Naive thymus-derived CD4-positive, alpha-beta T cell (primary cell): Measurements from ENCODE around the gene LAMP1. TPM values are rescaled to one million over a fixed set of nuclear protein-coding genes. Genes with fewer than 3 reads are reported as not detected.

Source experiments
- ATAC-seq: fragments of 150-1000 bp; cut with Tn5 transposase; 2 replicates; pipeline ENCODE4 v1.10.0; 2021; ENCODE audit warnings: mild to moderate bottlenecking, moderate library complexity
- CTCF ChIA-PET: fragments of 350-600 bp; sonication (Branson Sonifier 250); formaldehyde crosslinking; loops from one replicate; lab custom pipeline; 2021; ENCODE audit warnings: antibody characterized with exemption; lab: Charles Lee
- POLR2A ChIA-PET: fragments of 350-600 bp; sonication (Branson Sonifier 250); formaldehyde crosslinking; loops from one replicate; lab custom pipeline; 2021; ENCODE audit warnings: antibody characterized with exemption, inconsistent platforms; lab: Charles Lee
- DNase-seq, 9 donors: peaks; one replicate each; pipeline versions ENCODE4 v3.0.0 to v3.0.0-alpha.2; 2020 to 2022; ENCODE audit warnings: mixed read lengths in 1 of 9
- H3K27ac ChIP-seq: one replicate; pipeline ENCODE4 v1.7.0; 2013; ENCODE audit warnings: mild to moderate bottlenecking, low read depth, low read length, moderate library complexity
- H3K27me3 ChIP-seq, 2 donors: one replicate each; pipeline ENCODE4 v1.7.0; 2013; ENCODE audit warnings: low read length in 2 of 2, mild to moderate bottlenecking in 2 of 2, moderate library complexity in 2 of 2; ENCODE audit not compliant: control insufficient read depth in 2 of 2, insufficient read depth in 2 of 2
- H3K36me3 ChIP-seq, 3 experiments: 1 replicate in 2 of 3; 2 replicates in 1 of 3; pipeline ENCODE4 v1.7.0; 2013; ENCODE audit warnings: low read length in 3 of 3, mild to moderate bottlenecking in 3 of 3, moderate library complexity in 1 of 3; ENCODE audit not compliant: insufficient read depth in 3 of 3, control insufficient read depth in 2 of 3
- H3K4me1 ChIP-seq, 2 donors: one replicate each; pipeline ENCODE4 v1.7.0; 2013; ENCODE audit warnings: low read length in 2 of 2, mild to moderate bottlenecking in 2 of 2, moderate library complexity in 1 of 2; ENCODE audit not compliant: control insufficient read depth in 2 of 2, insufficient read depth in 2 of 2
- H3K4me3 ChIP-seq: 2 replicates; pipeline ENCODE4 v1.7.0; 2013; ENCODE audit warnings: mild to moderate bottlenecking, low read length
- H3K9me3 ChIP-seq, 3 experiments: 1 replicate in 2 of 3; 2 replicates in 1 of 3; pipeline ENCODE4 v1.7.0; 2013; ENCODE audit warnings: low read length in 3 of 3; ENCODE audit not compliant: control insufficient read depth in 2 of 3
- H3K27ac Mint-ChIP-seq, 9 donors: one replicate each; pipeline ENCODE4 v1.8.0; 2020 to 2022; ENCODE audit warnings: mixed read lengths in 9 of 9, mild to moderate bottlenecking in 8 of 9, moderate library complexity in 5 of 9, inconsistent platforms in 2 of 9
- H3K27me3 Mint-ChIP-seq, 5 donors: one replicate each; pipeline ENCODE4 v1.8.0; 2021 to 2022; ENCODE audit warnings: mixed read lengths in 5 of 5, mild to moderate bottlenecking in 1 of 5
- H3K36me3 Mint-ChIP-seq, 5 donors: one replicate each; pipeline ENCODE4 v1.8.0; 2020 to 2022; ENCODE audit warnings: mixed read lengths in 5 of 5, mild to moderate bottlenecking in 3 of 5, inconsistent platforms in 1 of 5
- H3K4me1 Mint-ChIP-seq, 7 donors: one replicate each; pipeline ENCODE4 v1.8.0; 2020 to 2022; ENCODE audit warnings: mixed read lengths in 7 of 7, mild to moderate bottlenecking in 3 of 7, inconsistent platforms in 1 of 7
- H3K4me3 Mint-ChIP-seq, 10 donors: one replicate each; pipeline ENCODE4 v1.8.0; 2020 to 2022; ENCODE audit warnings: mild to moderate bottlenecking in 10 of 10, mixed read lengths in 10 of 10, moderate library complexity in 6 of 10, inconsistent platforms in 2 of 10
- H3K9me3 Mint-ChIP-seq, 11 donors: one replicate each; pipeline ENCODE4 v1.8.0; 2020 to 2022; ENCODE audit warnings: mixed read lengths in 11 of 11, mild to moderate bottlenecking in 4 of 11, inconsistent platforms in 1 of 11, moderate library complexity in 1 of 11
- intact Hi-C, 2 donors: fragments of 100-400 bp; cut with micrococcal nuclease; formaldehyde crosslinking; loops; one replicate each; pipeline ENCODE4 v1.15.1; 2023
- polyA plus RNA-seq, 2 donors: library from polyadenylated mRNA; unstranded; fragments of 300-500 nt; fragmentation: Illumina TruSeq; gene quantifications; one replicate each; pipeline ENCODE4 v1.2.3, GENCODE V29; 2021
- total RNA-seq, 6 experiments: library from RNA in 5 of 6; stranded (reverse) in 5 of 6; gene quantifications; 1 replicate in 5 of 6; 2 replicates in 1 of 6; pipeline ENCODE4 v1.2.3 and lab custom pipeline; 2021 to 2026

The LAMP1 gene
- total and polyA plus RNA-seq, 7 experiments from 2014 or later, result 21.6 to 113 (median 92.7) TPM

- Histone ChIP-seq H3K4me3 (no peak overlapping the region), H3K9me3 (no peaks in the 10 kb centered on the region), H3K36me3 (no peaks in the 10 kb centered on the region), H3K4me1 (no peaks in the 10 kb centered on the region), H3K27ac (no peak overlapping the region), H3K27me3 (no peaks in the 10 kb centered on the region)
- DNase-seq (no peak), ATAC-seq (no peak)
- H3K4me3 Mint-ChIP-seq, result no peak overlapping the region
- H3K27ac Mint-ChIP-seq, result no peak overlapping the region
- no peaks in the 10 kb centered on the region for H3K36me3 Mint-ChIP-seq
- intact Hi-C loops, result no loop called here
- ChIA-PET CTCF (no interaction called here), POLR2A (no interaction called here)
- no peaks in the 10 kb centered on the region for H3K4me1 Mint-ChIP-seq
- H3K27me3 Mint-ChIP-seq, result peaks cover 0 to 8% (median 0%) of the 10 kb centered on the region in 5 donors
- peaks cover 0 to 1% (median 0%) of the 10 kb centered on the region in 11 donors for H3K9me3 Mint-ChIP-seq
Observed at GRCh38 chr13:113337556-113337955, 40.5 kb downstream of the LAMP1 start.

- H3K4me1 Mint-ChIP-seq, result no peaks in the 10 kb centered on the region
- H3K9me3 ChIP-seq, result no peaks in the 10 kb centered on the region
- intact Hi-C loops, result no loop called here
- H3K4me3 Mint-ChIP-seq, result no peak overlapping the region
- H3K27me3 ChIP-seq, result no peaks in the 10 kb centered on the region
- ATAC-seq (no peak), DNase-seq (no peak)
- peaks cover 0 to 1% (median 0%) of the 10 kb centered on the region in 11 donors for H3K9me3 Mint-ChIP-seq
- no peaks in the 10 kb centered on the region for H3K36me3 Mint-ChIP-seq
- no peak overlapping the region for H3K27ac Mint-ChIP-seq
- H3K27ac ChIP-seq, result no peak overlapping the region
- no peaks in the 10 kb centered on the region for H3K4me1 ChIP-seq
- H3K36me3 ChIP-seq, result no peaks in the 10 kb centered on the region
- H3K27me3 Mint-ChIP-seq, result peaks cover 0 to 8% (median 0%) of the 10 kb centered on the region in 5 donors
- ChIA-PET CTCF (no interaction called here), POLR2A (no interaction called here)
- H3K4me3 ChIP-seq, result no peak overlapping the region
Observed at GRCh38 chr13:113337976-113338375, 40.9 kb downstream of the LAMP1 start.

- H3K4me1 ChIP-seq, result no peaks in the 10 kb centered on the region
- H3K4me3 ChIP-seq, result no peak overlapping the region
- no peaks in the 10 kb centered on the region for H3K36me3 ChIP-seq
- Mint-ChIP-seq H3K4me1 (no peaks in the 10 kb centered on the region), H3K36me3 (no peaks in the 10 kb centered on the region), H3K27ac (no peak overlapping the region), H3K27me3 (peaks cover 0 to 8% (median 0%) of the 10 kb centered on the region in 5 donors), H3K9me3 (peaks cover 0 to 1% (median 0%) of the 10 kb centered on the region in 11 donors), H3K4me3 (no peak overlapping the region)
- no peak for ATAC-seq
- POLR2A ChIA-PET, result no interaction called here
- no peak overlapping the region for H3K27ac ChIP-seq
- no peaks in the 10 kb centered on the region for H3K9me3 ChIP-seq
- CTCF ChIA-PET, result no interaction called here
- no peaks in the 10 kb centered on the region for H3K27me3 ChIP-seq
- intact Hi-C loops, result no loop called here
- no peak for DNase-seq
Observed at GRCh38 chr13:113338451-113338850, 41.4 kb downstream of the LAMP1 start.

- Mint-ChIP-seq H3K27ac (no peak overlapping the region), H3K4me1 (no peaks in the 10 kb centered on the region), H3K27me3 (no peaks in the 10 kb centered on the region), H3K9me3 (peaks cover 0 to 14% (median 6%) of the 10 kb centered on the region in 11 donors), H3K4me3 (no peak overlapping the region), H3K36me3 (peaks cover 4 to 14% (median 11%) of the 10 kb centered on the region in 5 donors)
- ChIA-PET CTCF (no interaction called here), POLR2A (no interaction called here)
- Histone ChIP-seq H3K4me3 (no peak overlapping the region), H3K9me3 (peaks cover 0 to 11% (median 0%) of the 10 kb centered on the region in 3 experiments), H3K4me1 (no peaks in the 10 kb centered on the region), H3K27ac (no peak overlapping the region), H3K27me3 (no peaks in the 10 kb centered on the region), H3K36me3 (no peaks in the 10 kb centered on the region)
- no peak for ATAC-seq
- no peak for DNase-seq
- intact Hi-C loops, result no loop called here
Observed at GRCh38 chr13:113342820-113343691, 46.0 kb downstream of the LAMP1 start.

GRCh38 chr13:113343692-113343968 lies 46.6 kb downstream of the LAMP1 start:
- H3K4me1 Mint-ChIP-seq, result no peaks in the 10 kb centered on the region
- POLR2A ChIA-PET, result no interaction called here
- no peaks in the 10 kb centered on the region for H3K27me3 Mint-ChIP-seq
- no peak overlapping the region for H3K27ac Mint-ChIP-seq
- intact Hi-C loops, result no loop called here
- no peaks in the 10 kb centered on the region for H3K36me3 ChIP-seq
- H3K9me3 Mint-ChIP-seq, result peaks cover 0 to 14% (median 7%) of the 10 kb centered on the region in 11 donors
- CTCF ChIA-PET, result no interaction called here
- ATAC-seq, result no peak
- H3K4me3 Mint-ChIP-seq, result no peak overlapping the region
- no peak for DNase-seq
- peaks cover 4 to 14% (median 11%) of the 10 kb centered on the region in 5 donors for H3K36me3 Mint-ChIP-seq
- no peak overlapping the region for H3K4me3 ChIP-seq
- H3K27me3 ChIP-seq, result no peaks in the 10 kb centered on the region
- H3K4me1 ChIP-seq, result no peaks in the 10 kb centered on the region
- H3K27ac ChIP-seq, result no peak overlapping the region
- H3K9me3 ChIP-seq, result peaks cover 0 to 11% (median 0%) of the 10 kb centered on the region in 3 experiments

GRCh38 chr13:113345486-113345885 lies 48.4 kb downstream of the LAMP1 start:
- Mint-ChIP-seq H3K4me3 (peak overlapping the region in 1 of 10 donors; percentile 3), H3K36me3 (peaks cover 4 to 14% (median 11%) of the 10 kb centered on the region in 5 donors), H3K27ac (peak overlapping the region in 2 of 9 donors; percentile 2 to 17), H3K27me3 (no peaks in the 10 kb centered on the region), H3K9me3 (peaks cover 0 to 14% (median 7%) of the 10 kb centered on the region in 11 donors), H3K4me1 (peaks cover 0 to under 1% (median 0%) of the 10 kb centered on the region in 7 donors)
- no peak overlapping the region for H3K4me3 ChIP-seq
- no peaks in the 10 kb centered on the region for H3K4me1 ChIP-seq
- no peaks in the 10 kb centered on the region for H3K36me3 ChIP-seq
- DNase-seq (no peak), ATAC-seq (no peak)
- ChIA-PET CTCF (no interaction called here), POLR2A (no interaction called here)
- H3K27ac ChIP-seq, result no peak overlapping the region
- intact Hi-C loops, result no loop called here
- H3K27me3 ChIP-seq, result no peaks in the 10 kb centered on the region
- H3K9me3 ChIP-seq, result peaks cover 0 to 11% (median 0%) of the 10 kb centered on the region in 3 experiments
